IPS-18c (cell line): ENCODE data around the gene COQ4.

ENCODE experiments used
- H3K4me3 ChIP-seq: 2 replicates; pipeline ENCODE4 v1.7.0; 2013; ENCODE audit warnings: low read depth, mild to moderate bottlenecking, low read length, moderate library complexity; ENCODE audit not compliant: insufficient read depth
- H3K9me3 ChIP-seq: one replicate; pipeline ENCODE4 v1.6.1; 2013; ENCODE audit warnings: mild to moderate bottlenecking, low read length, moderate library complexity; ENCODE audit not compliant: control insufficient read depth, insufficient read depth

Gene COQ4

GRCh38 chr9:128296340-128297220 is 26.1 kb upstream of the COQ4 start:
- Histone ChIP-seq H3K4me3 (no peak overlapping the region), H3K9me3 (no peaks in the 10 kb centered on the region)

GRCh38 chr9:128297221-128297773 is 25.3 kb upstream of the COQ4 start:
- H3K4me3 ChIP-seq: no peak overlapping the region

GRCh38 chr9:128298535-128299482 is 23.8 kb upstream of the COQ4 start:
- Histone ChIP-seq H3K4me3 (no peak overlapping the region), H3K9me3 (no peaks in the 10 kb centered on the region)

More at GRCh38 chr9:128297221-128297773, 25.3 kb upstream of the COQ4 start:
- H3K9me3 ChIP-seq: no peaks in the 10 kb centered on the region

GRCh38 chr9:128304136-128304970 is 18.3 kb upstream of the COQ4 start:
- Histone ChIP-seq H3K4me3 (no peak overlapping the region), H3K9me3 (no peaks in the 10 kb centered on the region)

GRCh38 chr9:128304971-128305288 is 17.7 kb upstream of the COQ4 start:
- no peaks in the 10 kb centered on the region for H3K9me3 ChIP-seq
- H3K4me3 ChIP-seq: no peak overlapping the region

GRCh38 chr9:128309551-128309950 is 13.1 kb upstream of the COQ4 start:
- Histone ChIP-seq H3K4me3 (no peak overlapping the region), H3K9me3 (peaks cover 4% of the 10 kb centered on the region)

GRCh38 chr9:128310461-128310860 is 12.2 kb upstream of the COQ4 start:
- Histone ChIP-seq H3K4me3 (no peak overlapping the region), H3K9me3 (peaks cover 4% of the 10 kb centered on the region)

- Histone ChIP-seq H3K9me3 (peaks cover 4% of the 10 kb centered on the region), H3K4me3 (no peak overlapping the region)
These were observed 7.9 kb upstream of the COQ4 start for GRCh38 chr9:128314697-128315096.

- no peak overlapping the region for H3K4me3 ChIP-seq
- peaks cover 4% of the 10 kb centered on the region for H3K9me3 ChIP-seq
These were observed 6.2 kb upstream of the COQ4 start for GRCh38 chr9:128316421-128316820.

- Histone ChIP-seq H3K9me3 (peaks cover 4% of the 10 kb centered on the region), H3K4me3 (no peak overlapping the region)
These were observed 5.0 kb upstream of the COQ4 start for GRCh38 chr9:128317629-128318028.

GRCh38 chr9:128321343-128321742 is 1.3 kb upstream of the COQ4 start:
- peak overlapping the region; percentile 86 for H3K4me3 ChIP-seq
- no peaks in the 10 kb centered on the region for H3K9me3 ChIP-seq

- H3K4me3 ChIP-seq: peak overlapping the region; percentile 86
These were observed 698 bp upstream of the COQ4 start for GRCh38 chr9:128321879-128322403.

GRCh38 chr9:128323212-128323730 is 632 bp downstream of the COQ4 start:
- Histone ChIP-seq H3K4me3 (peak overlapping the region; percentile 86), H3K9me3 (no peaks in the 10 kb centered on the region)

More at GRCh38 chr9:128321879-128322403, 698 bp upstream of the COQ4 start:
- H3K9me3 ChIP-seq: no peaks in the 10 kb centered on the region

- peak overlapping the region; percentile 86 for H3K4me3 ChIP-seq
- H3K9me3 ChIP-seq: no peaks in the 10 kb centered on the region
These were observed 1.2 kb downstream of the COQ4 start for GRCh38 chr9:128323791-128324190.

- no peaks in the 10 kb centered on the region for H3K9me3 ChIP-seq
- no peak overlapping the region for H3K4me3 ChIP-seq
These were observed 1.8 kb downstream of the COQ4 start for GRCh38 chr9:128324401-128324800.

- Histone ChIP-seq H3K4me3 (no peak overlapping the region), H3K9me3 (no peaks in the 10 kb centered on the region)
These were observed 3.0 kb downstream of the COQ4 start for GRCh38 chr9:128325629-128326028.
